A673 (cell line): Measurements from ENCODE around the gene FAM228B. TPM values are rescaled to one million over a fixed set of nuclear protein-coding genes. Genes with fewer than 3 reads are reported as not detected.

ENCODE experiments used
- BruUV-seq: library from RNA; stranded (reverse); fragments of 400-500 nt; replicated peaks from 2 replicates; lab custom pipeline; 2021; lab: Mats Ljungman, UMichigan
- CTCF ChIA-PET: fragments of 300-600 bp; sonication (Branson Sonifier 250); formaldehyde crosslinking; loops from one replicate; lab custom pipeline; 2022; ENCODE audit warnings: antibody characterized with exemption; lab: Charles Lee
- POLR2A ChIA-PET: fragments of 300-600 bp; sonication (Branson Sonifier 250); formaldehyde crosslinking; loops from one replicate; lab custom pipeline; 2022; ENCODE audit warnings: antibody characterized with exemption; ENCODE audit not compliant: low non-redundant PET; lab: Charles Lee
- DNase-seq: peaks from one replicate; pipeline ENCODE4 v3.0.0-alpha.2; 2015; ENCODE audit warnings: low spot score
- H3K27ac ChIP-seq: fragments of 200-600 bp; sonication (generic); 2 replicates; pipeline ENCODE4 v1.5.1; 2016; ENCODE audit warnings: mixed run types, low read depth, mild to moderate bottlenecking, mixed read lengths, antibody characterized with exemption, low read length; ENCODE audit not compliant: poor library complexity, severe bottlenecking
- H3K27me3 ChIP-seq: fragments of 200-600 bp; sonication (generic); replicated peaks from 2 replicates; pipeline ENCODE4 v1.6.1; 2017; ENCODE audit warnings: mixed run types, low read depth, mild to moderate bottlenecking, mixed read lengths, antibody characterized with exemption, low read length; ENCODE audit not compliant: insufficient read depth, poor library complexity
- H3K36me3 ChIP-seq: fragments of 200-600 bp; sonication (generic); 2 replicates; pipeline ENCODE4 v1.6.1; 2016; ENCODE audit warnings: mixed run types, mild to moderate bottlenecking, mixed read lengths, antibody characterized with exemption, low read length; ENCODE audit not compliant: insufficient read depth, poor library complexity, severe bottlenecking
- H3K4me1 ChIP-seq: fragments of 200-600 bp; sonication (generic); 2 replicates; pipeline ENCODE4 v1.6.1; 2017; ENCODE audit warnings: mixed run types, mild to moderate bottlenecking, mixed read lengths, antibody characterized with exemption, low read length; ENCODE audit not compliant: insufficient read depth, poor library complexity, severe bottlenecking
- H3K4me3 ChIP-seq: fragments of 200-600 bp; sonication (generic); 2 replicates; pipeline ENCODE4 v1.5.1; 2016; ENCODE audit warnings: low read depth, mixed run types, mild to moderate bottlenecking, mixed read lengths, low read length; ENCODE audit not compliant: poor library complexity, severe bottlenecking
- H3K9me3 ChIP-seq: fragments of 200-600 bp; sonication (generic); 2 replicates; pipeline ENCODE4 v1.6.1; 2016; ENCODE audit warnings: mixed run types, low read depth, mild to moderate bottlenecking, mixed read lengths, antibody characterized with exemption, low read length; ENCODE audit not compliant: poor library complexity, severe bottlenecking
- CTCF ChIP-seq: fragments of 300-800, 200-600 bp; sonication (generic); conservative IDR thresholded peaks from 2 replicates; pipeline ENCODE4 v1.5.1; 2017; ENCODE audit warnings: low read depth, mild to moderate bottlenecking, antibody characterized with exemption, low read length, moderate library complexity, mixed read lengths
- EZH2 ChIP-seq: fragments of 200-600 bp; sonication (generic); IDR thresholded peaks from 2 replicates; pipeline ENCODE4 v1.6.1; 2017; ENCODE audit warnings: borderline replicate concordance, low read depth, mild to moderate bottlenecking, mixed read lengths, antibody characterized with exemption, low read length; ENCODE audit not compliant: poor library complexity, severe bottlenecking
- intact Hi-C: fragments of 100-400 bp; cut with micrococcal nuclease; formaldehyde crosslinking; loops from one replicate; pipeline ENCODE4 v1.10.0; 2022; ENCODE audit not compliant: unreplicated experiment
- total RNA-seq: library from RNA; stranded (reverse); gene quantifications from 2 replicates; pipeline ENCODE4 v1.2.3, GENCODE V29; 2021

Gene FAM228B
- total RNA-seq, 1 experiment from 2014 or later = 6.8 TPM

GRCh38 chr2:24210106-24210455 is 86.8 kb downstream of the FAM228B start:
- ChIA-PET CTCF (no interaction called here), POLR2A (interaction anchor here (0.6 kb wide), 1 partner anchor 72 kb away, joined by 3 read pairs; no protein-coding TSS in a partner anchor)
- intact Hi-C loops = no loop called here
- H3K27ac ChIP-seq = no peak overlapping the region
- no peaks in the 10 kb centered on the region for H3K4me1 ChIP-seq
- no TSS peak for BruUV-seq
- H3K27me3 ChIP-seq = no peaks in the 10 kb centered on the region
- no peak for TF ChIP-seq EZH2
- no peak for TF ChIP-seq CTCF
- no peak for DNase-seq
- no peak overlapping the region for H3K4me3 ChIP-seq
- no peaks in the 10 kb centered on the region for H3K36me3 ChIP-seq
- no peaks in the 10 kb centered on the region for H3K9me3 ChIP-seq

GRCh38 chr2:24210723-24211122 is 87.5 kb downstream of the FAM228B start:
- intact Hi-C loops = no loop called here
- TF ChIP-seq CTCF (no peak), EZH2 (no peak)

DNA sequence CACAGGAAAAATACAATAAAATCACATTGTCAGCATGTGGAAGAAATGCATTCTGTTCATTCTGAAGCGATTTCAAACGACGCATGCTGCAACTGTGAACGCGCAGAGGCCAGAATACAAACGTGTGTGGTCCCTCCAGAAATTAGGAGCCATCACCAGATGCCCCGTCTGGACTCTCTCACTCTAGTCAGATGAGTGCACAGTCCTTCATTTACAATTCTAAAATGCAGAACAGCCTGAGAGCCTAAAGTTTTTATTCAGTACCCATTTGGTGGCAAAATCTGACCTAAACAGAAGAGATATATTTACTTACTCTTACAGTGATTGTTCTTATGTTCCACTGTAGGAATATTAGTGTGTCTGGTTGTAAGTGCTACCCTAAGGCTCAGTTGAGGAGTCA is 88.1 kb downstream of the FAM228B start:
- no TSS peak for BruUV-seq
- POLR2A ChIA-PET = no interaction called here
- H3K27ac ChIP-seq = no peak overlapping the region
- CTCF ChIA-PET = no interaction called here
- no peak overlapping the region for H3K4me3 ChIP-seq
- intact Hi-C loops = no loop called here
- H3K4me1 ChIP-seq = no peaks in the 10 kb centered on the region
- no peaks in the 10 kb centered on the region for H3K9me3 ChIP-seq
- TF ChIP-seq EZH2 = no peak
- TF ChIP-seq CTCF = no peak
- no peak for DNase-seq
- no peaks in the 10 kb centered on the region for H3K36me3 ChIP-seq
- H3K27me3 ChIP-seq = no peaks in the 10 kb centered on the region

More at GRCh38 chr2:24210723-24211122, 87.5 kb downstream of the FAM228B start:
- H3K27ac ChIP-seq = no peak overlapping the region
- H3K4me3 ChIP-seq = no peak overlapping the region
- BruUV-seq = no TSS peak
- H3K27me3 ChIP-seq = no peaks in the 10 kb centered on the region
- no peak for DNase-seq
- H3K36me3 ChIP-seq = no peaks in the 10 kb centered on the region
- no peaks in the 10 kb centered on the region for H3K4me1 ChIP-seq
- ChIA-PET POLR2A (no interaction called here), CTCF (no interaction called here)
- no peaks in the 10 kb centered on the region for H3K9me3 ChIP-seq
